HepG2 (cell line): ENCODE measurements around the gene ZNF334. TPM values are rescaled to one million over a fixed set of nuclear protein-coding genes. Genes with fewer than 3 reads are reported as not detected.

Source experiments
- ATAC-seq: fragments of 200-7000 bp; cut with Tn5 transposase; 3 replicates; pipeline ENCODE4 v1.9.1; 2020; ENCODE audit warnings: mild to moderate bottlenecking, moderate library complexity
- BruUV-seq: library from RNA; stranded (reverse); fragments of 400-500 nt; replicated peaks from 2 replicates; lab custom pipeline; 2021; lab: Mats Ljungman, UMichigan
- CTCF ChIA-PET: fragments of 300-600 bp; formaldehyde crosslinking; extraction: SDS; loops from one replicate; lab custom pipeline; 2021; ENCODE audit warnings: low total read pairs, inconsistent platforms, low intra/inter-chr PET ratio; lab: Yijun Ruan, JAX
- POLR2A ChIA-PET: fragments of 350-600 bp; sonication (Branson Sonifier 250); formaldehyde crosslinking; loops from one replicate; lab custom pipeline; 2020; ENCODE audit warnings: antibody characterized with exemption, inconsistent platforms; lab: Yijun Ruan, JAX
- DNase-seq: peaks from one replicate; pipeline ENCODE4 v3.0.0-alpha.2; 2015; ENCODE audit warnings: low spot score
- FAIRE-seq: peaks from 3 replicates; lab custom pipeline; 2011; peaks lifted over from hg19 to GRCh38; lab: Jason Lieb, UNC
- H2AFZ ChIP-seq: one replicate; pipeline ENCODE4 v1.6.1; 2011; ENCODE audit warnings: low read length, inconsistent platforms
- H3K27ac ChIP-seq: fragments of 300-600 bp; 3 replicates; pipeline ENCODE4 v1.8.0; 2011; ENCODE audit warnings: mixed run types, mild to moderate bottlenecking, mixed read lengths, low read length, inconsistent platforms; ENCODE audit not compliant: insufficient read depth; ENCODE audit errors: extremely low read length
- H3K27me3 ChIP-seq, 2 experiments: fragments of 200-600 bp in 1 of 2; 2 replicates in 1 of 2; 3 replicates in 1 of 2; pipeline versions ENCODE4 v1.6.0 to v1.8.0; 2011; ENCODE audit warnings: low read length in 2 of 2, mild to moderate bottlenecking in 2 of 2, moderate library complexity in 2 of 2, inconsistent platforms in 1 of 2; ENCODE audit not compliant: insufficient read depth in 2 of 2, control insufficient read depth in 1 of 2
- H3K36me3 ChIP-seq, 2 experiments: fragments of 200-600 bp in 1 of 2; replicated peaks in 1 of 2; 2 replicates in 1 of 2; 3 replicates in 1 of 2; pipeline versions ENCODE4 v1.5.1 to v1.8.0; 2011; ENCODE audit warnings: low read length in 2 of 2, inconsistent platforms in 1 of 2; ENCODE audit not compliant: insufficient read depth in 2 of 2, control insufficient read depth in 1 of 2
- H3K4me1 ChIP-seq: 2 replicates; pipeline ENCODE4 v1.5.1; 2012; ENCODE audit warnings: low read length, inconsistent platforms; ENCODE audit not compliant: insufficient read depth
- H3K4me2 ChIP-seq: 2 replicates; pipeline ENCODE4 v1.6.0; 2011; ENCODE audit warnings: low read depth, low read length, inconsistent platforms
- H3K4me3 ChIP-seq, 3 experiments: fragments of 200-600 bp in 1 of 3; sonication (generic), shearing (Covaris generic) in 1 of 3; replicated peaks in 1 of 3; 2 replicates each; pipeline ENCODE4 v1.5.1; 2011 to 2016; ENCODE audit warnings: low read length in 3 of 3, inconsistent platforms in 2 of 3, low read depth in 2 of 3, mild to moderate bottlenecking in 2 of 3, control low read depth in 1 of 3, mixed read lengths in 1 of 3; ENCODE audit not compliant: insufficient read depth in 1 of 3
- H3K79me2 ChIP-seq: one replicate; pipeline ENCODE4 v1.6.1; 2011; ENCODE audit warnings: low read length, inconsistent platforms; ENCODE audit not compliant: insufficient read depth
- H3K9ac ChIP-seq: 2 replicates; pipeline ENCODE4 v1.6.0; 2011; ENCODE audit warnings: mild to moderate bottlenecking, low read depth, low read length, inconsistent platforms; ENCODE audit not compliant: insufficient read depth
- H3K9me3 ChIP-seq: 2 replicates; pipeline ENCODE4 v1.5.1; 2012; ENCODE audit warnings: mild to moderate bottlenecking, low read length
- H4K20me1 ChIP-seq: 2 replicates; pipeline ENCODE4 v1.6.0; 2011; ENCODE audit warnings: inconsistent platforms, mild to moderate bottlenecking, low read length, moderate library complexity; ENCODE audit not compliant: insufficient read depth
- BRF2 ChIP-seq: sonication (generic); formaldehyde crosslinking; IDR thresholded peaks from 2 replicates; pipeline ENCODE4 v1.8.1; 2022; ENCODE audit warnings: mild to moderate bottlenecking, missing genetic modification reagents
- MAFF ChIP-seq: IDR thresholded peaks from 2 replicates; pipeline ENCODE4 v1.6.1; 2011; ENCODE audit warnings: low read depth, low read length, improper control_type of control experiment
- MAFK ChIP-seq, 2 experiments: IDR thresholded peaks in 1 of 2; conservative IDR thresholded peaks in 1 of 2; 2 replicates each; pipeline ENCODE4 v1.6.1; 2011; ENCODE audit warnings: improper control_type of control experiment in 2 of 2, low read length in 2 of 2
- PBX2 ChIP-seq: IDR thresholded peaks from 2 replicates; pipeline ENCODE4 v1.6.1; 2016; ENCODE audit warnings: control low read depth
- RBM22 ChIP-seq: fragments of 200-400 bp; formaldehyde crosslinking; optimal IDR thresholded peaks from 2 replicates; pipeline ENCODE3; 2017; ENCODE audit warnings: mild to moderate bottlenecking, low read length, moderate library complexity
- SRF ChIP-seq: IDR thresholded peaks from 2 replicates; pipeline ENCODE4 v1.6.1; 2011; ENCODE audit warnings: mild to moderate bottlenecking, low read depth, low read length, moderate library complexity
- TGIF2 ChIP-seq: IDR thresholded peaks from 2 replicates; pipeline ENCODE4 v1.6.1; 2016; ENCODE audit warnings: control low read depth, missing compliant biosample characterization
- ZFP90 ChIP-seq: sonication (generic); formaldehyde crosslinking; IDR thresholded peaks from 2 replicates; pipeline ENCODE4 v1.8.0; 2022; ENCODE audit warnings: missing genetic modification reagents, mild to moderate bottlenecking, inconsistent platforms, borderline replicate concordance
- ZNF547 ChIP-seq: sonication (generic); formaldehyde crosslinking; IDR thresholded peaks from 2 replicates; pipeline ENCODE4 v1.5.1; 2020; ENCODE audit warnings: mild to moderate bottlenecking, missing genetic modification reagents
- ZNF572 ChIP-seq: sonication (generic); formaldehyde crosslinking; IDR thresholded peaks from 2 replicates; pipeline ENCODE4 v1.5.1; 2020; ENCODE audit warnings: mild to moderate bottlenecking, missing genetic modification reagents
- ZNF607 ChIP-seq: sonication (generic); formaldehyde crosslinking; IDR thresholded peaks from 2 replicates; pipeline ENCODE4 v1.5.1; 2020; ENCODE audit warnings: missing genetic modification reagents, mild to moderate bottlenecking, borderline replicate concordance
- ZNF614 ChIP-seq: IDR thresholded peaks from 2 replicates; pipeline ENCODE4 v1.6.1; 2018; ENCODE audit warnings: missing biosample characterization, missing genetic modification reagents, inconsistent platforms, borderline replicate concordance
- WGBS: methylation state at CpG from one replicate; pipeline ENCODE4 v1.1.6; 2017; ENCODE audit warnings: low lambda C conversion rate; 5-methylcytosine and 5-hydroxymethylcytosine counted together
- in situ Hi-C: cut with HindIII; loops from 2 replicates; pipeline ENCODE4 v1.10.0; 2017; ENCODE audit warnings: low pct_unique_long_range_greater_than_20kb; ENCODE audit not compliant: extremely low pct_ligation_motif_present
- intact Hi-C: fragments of 100-400 bp; cut with micrococcal nuclease; formaldehyde crosslinking; loops from one replicate; pipeline ENCODE4 v1.10.0; 2022; ENCODE audit not compliant: unreplicated experiment
- polyA plus RNA-seq, 8 experiments: library from polyadenylated mRNA; depleted of rRNA in 3 of 8; stranded (reverse) in 7 of 8; unstranded in 1 of 8; fragments of >200 nt; fragmentation: Illumina TruSeq in 4 of 8; extraction: Trizol in 4 of 8; gene quantifications; 2 replicates each; pipeline versions ENCODE4 v1.2.1 to v1.2.3, GENCODE V29; 2011 to 2016; ENCODE audit warnings: low read depth in 4 of 8, missing spikeins in 1 of 8, mixed read lengths in 1 of 8; ENCODE audit not compliant: insufficient read depth in 1 of 8
- total RNA-seq, 5 experiments: library from RNA; depleted of rRNA; stranded (reverse); fragments of >200 nt; fragmentation: Illumina TruSeq; extraction: Trizol; gene quantifications; 2 replicates each; pipeline ENCODE4 v1.2.3, GENCODE V29; 2016; ENCODE audit warnings: low read depth in 1 of 5
- TF ChIP-seq, protein P1 (sequence below): sonication (generic); formaldehyde crosslinking; IDR thresholded peaks from 2 replicates; pipeline ENCODE4 v1.8.1; 2023; ENCODE audit warnings: mild to moderate bottlenecking, inconsistent platforms, moderate library complexity, missing genetic modification reagents, borderline replicate concordance
- TF ChIP-seq, protein P2 (sequence below): IDR thresholded peaks from 2 replicates; pipeline ENCODE4 v1.6.1; 2016; ENCODE audit warnings: low read depth

ZNF334 gene
- total and polyA plus RNA-seq, 2 of the 13 experiments (the other 11 are each of a cell fraction or from before 2014, with no cell fraction given) = 4.8 to 7.8 TPM

GRCh38 chr20:46455729-46456128, 57.6 kb downstream of the ZNF334 start:
- no peak overlapping the region for H3K9ac ChIP-seq
- TF ChIP-seq, protein P1, sequence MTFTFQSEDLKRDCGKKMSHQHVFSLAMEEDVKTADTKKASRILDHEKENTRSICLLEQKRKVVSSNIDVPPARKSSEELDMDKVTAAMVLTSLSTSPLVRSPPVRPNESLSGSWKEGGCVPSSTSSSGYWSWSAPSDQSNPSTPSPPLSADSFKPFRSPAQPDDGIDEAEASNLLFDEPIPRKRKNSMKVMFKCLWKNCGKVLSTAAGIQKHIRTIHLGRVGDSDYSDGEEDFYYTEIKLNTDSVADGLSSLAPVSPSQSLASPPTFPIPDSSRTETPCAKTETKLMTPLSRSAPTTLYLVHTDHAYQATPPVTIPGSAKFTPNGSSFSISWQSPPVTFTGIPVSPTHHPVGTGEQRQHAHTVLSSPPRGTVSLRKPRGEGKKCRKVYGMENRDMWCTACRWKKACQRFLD (CRISPR knock-in tag) = no peak
- no peak for TF ChIP-seq BRF2 (CRISPR knock-in tag)
- no peak for TF ChIP-seq ZNF572 (CRISPR knock-in tag)
- TF ChIP-seq MAFF = peak; percentile 59
- peak; percentile 59 to 62 for TF ChIP-seq MAFK (conservative IDR thresholded peaks at IDR 0.05 in 1 of 2, IDR thresholded peaks at IDR 0.05 in 1 of 2; ENCODE audit: low read length in 2 of 2)
- TF ChIP-seq ZNF614 (CRISPR knock-in tag) = no peak
- no peak for TF ChIP-seq ZFP90
- no peak for TF ChIP-seq ZNF547 (CRISPR knock-in tag)
- TF ChIP-seq SRF = no peak
- TF ChIP-seq, protein P2, sequence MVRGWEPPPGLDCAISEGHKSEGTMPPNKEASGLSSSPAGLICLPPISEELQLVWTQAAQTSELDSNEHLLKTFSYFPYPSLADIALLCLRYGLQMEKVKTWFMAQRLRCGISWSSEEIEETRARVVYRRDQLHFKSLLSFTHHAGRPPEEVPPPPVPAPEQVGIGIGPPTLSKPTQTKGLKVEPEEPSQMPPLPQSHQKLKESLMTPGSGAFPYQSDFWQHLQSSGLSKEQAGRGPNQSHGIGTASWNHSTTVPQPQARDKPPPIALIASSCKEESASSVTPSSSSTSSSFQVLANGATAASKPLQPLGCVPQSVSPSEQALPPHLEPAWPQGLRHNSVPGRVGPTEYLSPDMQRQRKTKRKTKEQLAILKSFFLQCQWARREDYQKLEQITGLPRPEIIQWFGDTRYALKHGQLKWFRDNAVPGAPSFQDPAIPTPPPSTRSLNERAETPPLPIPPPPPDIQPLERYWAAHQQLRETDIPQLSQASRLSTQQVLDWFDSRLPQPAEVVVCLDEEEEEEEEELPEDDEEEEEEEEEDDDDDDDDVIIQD = no peak
- no peak for TF ChIP-seq PBX2 (CRISPR knock-in tag)
- TF ChIP-seq TGIF2 (CRISPR knock-in tag) = no peak
- no peak for TF ChIP-seq ZNF607 (CRISPR knock-in tag)
- no peak for TF ChIP-seq RBM22
- TF ChIP-seq, all 625 proteins: peak for 2
- intact Hi-C loops = no loop called here
- CTCF ChIA-PET = no interaction called here
- no peak overlapping the region for H3K27ac ChIP-seq
- H3K4me2 ChIP-seq = no peak overlapping the region
- POLR2A ChIA-PET = no interaction called here
- peaks cover 16% of the 10 kb centered on the region for H3K9me3 ChIP-seq
- H2AFZ ChIP-seq = no peak overlapping the region
- no TSS peak for BruUV-seq
- H4K20me1 ChIP-seq = no peaks in the 10 kb centered on the region
- ATAC-seq = no peak
- in situ Hi-C loops = no loop called here
- H3K4me3 ChIP-seq = no peak overlapping the region
- under 1% methylated on average over 2 of the region's 2 CpGs for WGBS
- no peaks in the 10 kb centered on the region for H3K4me1 ChIP-seq
- no peaks in the 10 kb centered on the region for H3K79me2 ChIP-seq
- H3K36me3 ChIP-seq = no peaks in the 10 kb centered on the region
- no peak for FAIRE-seq
- peaks cover 0 to 26% of the 10 kb centered on the region in 2 experiments; a peak in 4 of 5 replicates for H3K27me3 ChIP-seq
- DNase-seq = no peak
